ENCODE data around the gene RNF7.
"Not testable (repeated sequence)": the region's sequence is repeated elsewhere in the genome, so short reads cannot be mapped to it uniquely, and the experiment has no call there.

The RNF7 gene

GRCh38 chr3:141782386-141782932 lies 44.4 kb downstream of the RNF7 start:
- DNase-seq (ENCODE audit: low read depth): no peak

GRCh38 chr3:141783632-141784031 lies 45.5 kb downstream of the RNF7 start:
- no peak for DNase-seq (ENCODE audit: low read depth)

GRCh38 chr3:141784096-141784495 lies 46.0 kb downstream of the RNF7 start:
- DNase-seq (ENCODE audit: low read depth): no peak

DNA sequence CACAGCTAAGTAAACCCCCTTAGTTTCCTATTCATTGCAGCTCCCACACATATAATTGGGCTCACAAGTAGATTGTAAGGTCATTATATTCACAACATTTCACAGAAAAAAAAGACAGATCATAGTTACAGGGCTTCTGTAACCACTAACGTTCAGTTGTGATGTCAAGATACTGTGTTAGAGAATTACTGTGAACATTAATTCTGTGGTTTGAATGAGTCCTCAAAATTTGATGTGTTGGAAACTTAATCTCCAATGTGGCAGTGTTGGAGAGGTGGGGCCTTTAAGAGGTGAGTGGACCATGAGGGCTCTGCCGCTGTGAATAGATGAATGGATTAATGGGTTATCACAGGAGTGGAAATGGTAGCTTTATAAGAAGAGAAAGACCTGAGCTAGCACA lies 46.4 kb downstream of the RNF7 start:
- no peak for DNase-seq (ENCODE audit: low read depth)

GRCh38 chr3:141788149-141788548 lies 50.1 kb downstream of the RNF7 start:
- no peak for DNase-seq (ENCODE audit: low read depth)

DNA sequence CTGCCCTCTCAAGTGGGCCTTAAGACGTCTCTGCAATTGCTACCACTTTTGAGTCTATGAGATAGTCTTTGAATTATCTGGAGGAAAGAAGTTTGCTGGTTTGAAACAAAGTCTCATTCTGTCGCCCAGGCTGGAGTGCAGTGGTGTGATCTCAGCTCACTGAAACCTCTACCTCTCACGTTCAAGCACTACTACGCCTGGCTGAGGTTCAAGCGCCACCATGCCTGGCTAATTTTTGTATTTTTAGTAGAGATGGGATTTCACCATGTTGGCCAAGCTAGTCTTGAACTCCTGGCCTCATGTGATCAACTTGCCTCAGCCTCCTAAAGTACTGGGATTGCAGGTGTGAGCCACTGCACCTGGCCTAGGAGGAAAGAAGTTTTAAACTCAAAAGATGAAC lies 50.7 kb downstream of the RNF7 start:
- DNase-seq (ENCODE audit: low read depth): not testable (repeated sequence)

GRCh38 chr3:141789281-141789680 lies 51.2 kb downstream of the RNF7 start:
- DNase-seq (ENCODE audit: low read depth): no peak

DNA sequence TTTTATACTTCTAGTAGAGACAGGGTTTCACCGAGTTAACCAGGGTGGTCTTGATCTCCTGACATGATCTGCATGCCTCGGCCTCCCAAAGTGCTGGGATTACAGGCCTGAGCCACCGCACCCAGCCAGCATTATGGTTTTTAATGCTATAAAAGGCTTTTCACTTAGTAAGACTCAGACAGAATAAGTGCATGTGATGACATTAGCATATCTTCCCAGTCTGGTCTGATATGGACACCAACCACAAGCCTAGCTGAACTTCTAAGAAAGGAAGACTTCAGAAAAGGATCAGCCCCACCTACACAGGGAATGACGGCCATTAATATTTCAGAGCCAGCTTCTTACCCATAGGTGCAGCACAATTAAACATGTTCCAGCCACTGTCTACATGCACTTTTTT lies 52.1 kb downstream of the RNF7 start:
- no peak for DNase-seq (ENCODE audit: low read depth)

GRCh38 chr3:141792495-141792894 lies 54.4 kb downstream of the RNF7 start:
- no peak for DNase-seq (ENCODE audit: low read depth)

DNA sequence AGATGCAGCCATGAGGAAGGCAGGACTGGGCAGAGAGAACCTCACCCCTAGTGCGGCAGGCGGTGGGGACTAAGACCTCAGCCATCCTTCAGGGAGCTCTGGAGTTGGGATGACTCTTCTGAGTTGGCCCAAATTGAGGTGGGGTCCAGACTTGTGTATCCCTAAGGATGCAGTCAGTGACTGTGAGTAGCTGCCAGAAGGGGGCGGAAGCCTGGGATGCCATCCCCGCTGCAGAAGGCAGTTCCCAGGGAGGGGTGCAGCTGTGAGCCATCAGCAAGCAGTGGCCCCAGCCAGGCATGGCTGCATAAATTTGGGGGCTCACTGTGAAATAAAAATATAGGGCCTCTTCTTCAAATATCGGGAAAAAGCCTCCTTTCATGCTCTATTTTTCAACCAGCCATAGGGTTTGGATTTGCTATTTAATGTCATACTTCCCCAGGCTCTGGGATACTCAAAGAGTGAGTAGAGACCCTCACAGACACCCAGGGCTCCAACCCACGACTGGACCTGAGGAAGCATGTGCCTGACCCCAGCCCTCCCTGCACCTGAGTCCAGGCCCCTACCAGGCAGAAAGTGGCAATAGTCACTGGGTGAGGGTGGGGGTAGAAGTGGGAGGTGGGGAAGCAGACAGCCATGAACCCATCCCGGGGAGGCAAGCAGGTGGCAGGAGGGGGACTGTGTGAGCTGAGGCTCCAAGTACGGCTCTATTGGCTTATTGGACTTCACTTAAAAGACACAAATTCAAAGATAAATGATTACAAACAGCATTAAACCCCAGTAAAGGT lies 55.6 kb downstream of the RNF7 start:
- DNase-seq (ENCODE audit: low read depth): no peak

DNA sequence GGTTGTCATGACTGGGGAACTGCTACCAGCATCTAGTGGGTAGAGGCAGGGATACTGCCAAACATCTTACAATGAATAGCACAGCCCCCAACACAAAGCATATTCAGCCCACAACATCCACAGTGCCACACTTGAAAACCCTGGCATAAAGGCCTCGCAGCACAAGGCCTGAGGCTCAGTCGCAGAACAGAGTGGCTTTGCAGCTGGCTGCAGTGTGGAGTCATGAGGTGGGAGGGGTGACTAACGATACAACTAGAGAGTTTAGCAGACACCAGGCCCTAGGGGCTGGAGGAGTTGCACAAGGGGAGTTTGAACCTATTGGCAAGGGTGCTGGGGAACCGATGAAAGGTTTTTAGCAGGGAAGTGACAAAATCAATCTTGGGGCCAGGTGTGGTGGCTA lies 57.2 kb downstream of the RNF7 start:
- DNase-seq (ENCODE audit: low read depth): peak; percentile 15

GRCh38 chr3:141795741-141796080 lies 57.6 kb downstream of the RNF7 start:
- no peak for DNase-seq (ENCODE audit: low read depth)

GRCh38 chr3:141796081-141796888 lies 58.2 kb downstream of the RNF7 start:
- DNase-seq (ENCODE audit: low read depth): peak; percentile 65

Data from activated T-cell treated with anti-CD3 and anti-CD28 coated beads for 48 hours (primary cell).